ENCODE measurements around the gene ZNFX1. TPM values are rescaled to one million over a fixed set of nuclear protein-coding genes. Genes with fewer than 3 reads are reported as not detected.

Gene ZNFX1
- total and polyA plus RNA-seq, 9 of the 15 experiments (the other 6 are each of a cell fraction or from before 2014, with no cell fraction given), result 3.8 to 13.8 (median 10.3) TPM

DNA sequence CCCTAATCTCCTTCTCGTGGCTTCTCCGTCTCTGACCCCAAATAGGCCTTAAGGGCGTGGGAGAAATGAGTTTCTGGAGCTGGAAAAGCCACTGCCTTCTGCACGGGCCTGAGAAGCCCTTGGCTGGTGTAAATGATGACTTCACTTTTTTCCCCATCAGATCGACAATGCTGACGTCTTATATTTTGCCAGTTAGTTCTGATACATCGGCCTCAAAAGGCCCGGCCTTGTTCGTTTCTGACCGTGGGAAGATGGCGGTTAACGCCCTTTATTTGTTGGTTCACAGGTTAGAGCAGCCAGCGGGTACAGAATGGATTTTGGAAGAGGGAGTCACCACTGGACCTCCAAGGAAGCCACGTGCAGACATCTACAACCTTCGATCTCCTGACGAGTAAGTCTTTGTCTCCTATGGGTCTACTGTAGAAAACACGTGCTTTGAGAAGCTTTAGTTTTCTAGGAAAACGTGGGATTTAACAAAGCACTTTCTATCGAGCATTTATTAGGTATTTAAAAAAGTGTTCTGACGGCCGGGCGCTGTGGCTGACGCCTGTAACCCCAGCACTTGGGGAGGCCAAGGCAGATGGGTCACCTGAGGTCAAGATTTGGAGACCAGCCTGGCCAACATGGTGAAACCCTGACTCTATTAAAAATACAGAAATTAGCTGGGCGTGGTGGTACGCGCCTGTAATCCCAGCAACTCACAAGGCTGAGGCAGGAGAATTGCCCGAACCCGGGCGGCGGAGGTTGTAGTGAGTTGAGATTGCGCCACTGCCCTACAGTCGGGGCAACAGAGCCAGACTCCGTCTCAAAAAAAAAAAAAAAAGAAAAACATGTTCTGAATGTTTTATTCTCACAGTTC lies 1.2 kb upstream of the ZNFX1 start (continued):
- TF ChIP-seq, protein P1, sequence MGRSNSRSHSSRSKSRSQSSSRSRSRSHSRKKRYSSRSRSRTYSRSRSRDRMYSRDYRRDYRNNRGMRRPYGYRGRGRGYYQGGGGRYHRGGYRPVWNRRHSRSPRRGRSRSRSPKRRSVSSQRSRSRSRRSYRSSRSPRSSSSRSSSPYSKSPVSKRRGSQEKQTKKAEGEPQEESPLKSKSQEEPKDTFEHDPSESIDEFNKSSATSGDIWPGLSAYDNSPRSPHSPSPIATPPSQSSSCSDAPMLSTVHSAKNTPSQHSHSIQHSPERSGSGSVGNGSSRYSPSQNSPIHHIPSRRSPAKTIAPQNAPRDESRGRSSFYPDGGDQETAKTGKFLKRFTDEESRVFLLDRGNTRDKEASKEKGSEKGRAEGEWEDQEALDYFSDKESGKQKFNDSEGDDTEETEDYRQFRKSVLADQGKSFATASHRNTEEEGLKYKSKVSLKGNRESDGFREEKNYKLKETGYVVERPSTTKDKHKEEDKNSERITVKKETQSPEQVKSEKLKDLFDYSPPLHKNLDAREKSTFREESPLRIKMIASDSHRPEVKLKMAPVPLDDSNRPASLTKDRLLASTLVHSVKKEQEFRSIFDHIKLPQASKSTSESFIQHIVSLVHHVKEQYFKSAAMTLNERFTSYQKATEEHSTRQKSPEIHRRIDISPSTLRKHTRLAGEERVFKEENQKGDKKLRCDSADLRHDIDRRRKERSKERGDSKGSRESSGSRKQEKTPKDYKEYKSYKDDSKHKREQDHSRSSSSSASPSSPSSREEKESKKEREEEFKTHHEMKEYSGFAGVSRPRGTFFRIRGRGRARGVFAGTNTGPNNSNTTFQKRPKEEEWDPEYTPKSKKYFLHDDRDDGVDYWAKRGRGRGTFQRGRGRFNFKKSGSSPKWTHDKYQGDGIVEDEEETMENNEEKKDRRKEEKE (IDR thresholded peaks at IDR 0.05; ENCODE audit: borderline replicate concordance in 1 of 2, control insufficient read depth in 1 of 2, low read depth in 2 of 2, low read length in 1 of 2), result peak; percentile 22 to 38; a peak in 1 of 4 replicates
- TF ChIP-seq BCOR (IDR thresholded peaks at IDR 0.05) (peak; percentile 13; the same call in 1 of the 2 replicates), RBFOX2 (IDR thresholded peaks at IDR 0.05; ENCODE audit: low read depth, low read length) (no peak), ZFPM2 (CRISPR knock-in tag; IDR thresholded peaks at IDR 0.05) (no peak), NR2C1 (IDR thresholded peaks at IDR 0.05) (no peak; the same call in 1 of the 2 replicates), NR2C1 (tag; IDR thresholded peaks at IDR 0.05) (no peak), ZC3H4 (CRISPR knock-in tag; IDR thresholded peaks at IDR 0.05; ENCODE audit: borderline replicate concordance) (peak; percentile 93), GATA2 (CRISPR knock-in tag; IDR thresholded peaks at IDR 0.05) (0 out of 2 replicates have a peak, but pooled peaks have one; percentile 12), HDAC3 (IDR thresholded peaks at IDR 0.05; ENCODE audit: borderline replicate concordance, partially characterized antibody) (no peak), PTTG1 (tag; IDR thresholded peaks at IDR 0.05; ENCODE audit: low read depth) (no peak), TCF7L2 (IDR thresholded peaks at IDR 0.05; ENCODE audit: low read depth, low read length) (no peak), ATF7 (IDR thresholded peaks at IDR 0.05) (no peak), ZNF778 (CRISPR knock-in tag; IDR thresholded peaks at IDR 0.05) (no peak), NR2C2 (CRISPR knock-in tag; IDR thresholded peaks at IDR 0.05) (no peak), NR2C2 (tag; IDR thresholded peaks at IDR 0.05) (0 out of 2 replicates have a peak, but pooled peaks have one; percentile 26), SMARCE1 (IDR thresholded peaks at IDR 0.05) (no peak; the same call in 1 of the 2 replicates), HIVEP1 (CRISPR knock-in tag; IDR thresholded peaks at IDR 0.05) (no peak), ZNF644 (tag; IDR thresholded peaks at IDR 0.05; ENCODE audit: low read depth) (no peak), XRCC5 (IDR thresholded peaks at IDR 0.05; ENCODE audit: low read depth, low read length) (peak; percentile 57; the same call in 1 of the 2 replicates), OTX1 (CRISPR knock-in tag; IDR thresholded peaks at IDR 0.05) (no peak)
- TF ChIP-seq, protein P2, sequence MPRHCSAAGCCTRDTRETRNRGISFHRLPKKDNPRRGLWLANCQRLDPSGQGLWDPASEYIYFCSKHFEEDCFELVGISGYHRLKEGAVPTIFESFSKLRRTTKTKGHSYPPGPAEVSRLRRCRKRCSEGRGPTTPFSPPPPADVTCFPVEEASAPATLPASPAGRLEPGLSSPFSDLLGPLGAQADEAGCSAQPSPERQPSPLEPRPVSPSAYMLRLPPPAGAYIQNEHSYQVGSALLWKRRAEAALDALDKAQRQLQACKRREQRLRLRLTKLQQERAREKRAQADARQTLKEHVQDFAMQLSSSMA (CRISPR knock-in tag; IDR thresholded peaks at IDR 0.05), result no peak
- TF ChIP-seq, protein P3, sequence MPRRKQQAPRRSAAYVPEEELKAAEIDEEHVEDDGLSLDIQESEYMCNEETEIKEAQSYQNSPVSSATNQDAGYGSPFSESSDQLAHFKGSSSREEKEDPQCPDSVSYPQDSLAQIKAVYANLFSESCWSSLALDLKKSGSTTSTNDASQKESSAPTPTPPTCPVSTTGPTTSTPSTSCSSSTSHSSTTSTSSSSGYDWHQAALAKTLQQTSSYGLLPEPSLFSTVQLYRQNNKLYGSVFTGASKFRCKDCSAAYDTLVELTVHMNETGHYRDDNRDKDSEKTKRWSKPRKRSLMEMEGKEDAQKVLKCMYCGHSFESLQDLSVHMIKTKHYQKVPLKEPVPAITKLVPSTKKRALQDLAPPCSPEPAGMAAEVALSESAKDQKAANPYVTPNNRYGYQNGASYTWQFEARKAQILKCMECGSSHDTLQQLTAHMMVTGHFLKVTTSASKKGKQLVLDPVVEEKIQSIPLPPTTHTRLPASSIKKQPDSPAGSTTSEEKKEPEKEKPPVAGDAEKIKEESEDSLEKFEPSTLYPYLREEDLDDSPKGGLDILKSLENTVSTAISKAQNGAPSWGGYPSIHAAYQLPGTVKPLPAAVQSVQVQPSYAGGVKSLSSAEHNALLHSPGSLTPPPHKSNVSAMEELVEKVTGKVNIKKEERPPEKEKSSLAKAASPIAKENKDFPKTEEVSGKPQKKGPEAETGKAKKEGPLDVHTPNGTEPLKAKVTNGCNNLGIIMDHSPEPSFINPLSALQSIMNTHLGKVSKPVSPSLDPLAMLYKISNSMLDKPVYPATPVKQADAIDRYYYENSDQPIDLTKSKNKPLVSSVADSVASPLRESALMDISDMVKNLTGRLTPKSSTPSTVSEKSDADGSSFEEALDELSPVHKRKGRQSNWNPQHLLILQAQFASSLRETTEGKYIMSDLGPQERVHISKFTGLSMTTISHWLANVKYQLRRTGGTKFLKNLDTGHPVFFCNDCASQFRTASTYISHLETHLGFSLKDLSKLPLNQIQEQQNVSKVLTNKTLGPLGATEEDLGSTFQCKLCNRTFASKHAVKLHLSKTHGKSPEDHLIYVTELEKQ (CRISPR knock-in tag; IDR thresholded peaks at IDR 0.05), result no peak
